ENCODE data around the gene FBXO34.

The FBXO34 gene

GRCh38 chr14:55350461-55350860 lies 79.2 kb downstream of the FBXO34 start:
- ATAC-seq: no peak
- TF ChIP-seq CSRNP3 (CRISPR knock-in tag; IDR thresholded peaks at IDR 0.05) (no peak), CREB5 (CRISPR knock-in tag; IDR thresholded peaks at IDR 0.05; ENCODE audit: low read depth) (no peak), GLIS3 (CRISPR knock-in tag; IDR thresholded peaks at IDR 0.05) (no peak), ZFP30 (CRISPR knock-in tag; IDR thresholded peaks at IDR 0.05) (no peak), BACH2 (CRISPR knock-in tag; IDR thresholded peaks at IDR 0.05; ENCODE audit: borderline replicate concordance) (no peak), ZNF565 (CRISPR knock-in tag; conservative IDR thresholded peaks at IDR 0.05; ENCODE audit: low read depth) (no peak), ZFP3 (CRISPR knock-in tag; IDR thresholded peaks at IDR 0.05) (no peak), SNAI2 (CRISPR knock-in tag; IDR thresholded peaks at IDR 0.05) (no peak), ISL1 (CRISPR knock-in tag; IDR thresholded peaks at IDR 0.05) (no peak)

GRCh38 chr14:55351111-55351510 lies 79.9 kb downstream of the FBXO34 start:
- ATAC-seq: no peak
- TF ChIP-seq TOX (CRISPR knock-in tag; IDR thresholded peaks at IDR 0.05; ENCODE audit: borderline replicate concordance): no peak
- TF ChIP-seq PATZ1 (CRISPR knock-in tag; IDR thresholded peaks at IDR 0.05; ENCODE audit: borderline replicate concordance): no peak
- no peak for TF ChIP-seq POU6F1 (CRISPR knock-in tag; IDR thresholded peaks at IDR 0.05; ENCODE audit: borderline replicate concordance, low read depth)
- TF ChIP-seq OSR1 (CRISPR knock-in tag; IDR thresholded peaks at IDR 0.05): no peak
- TF ChIP-seq ESRRG (CRISPR knock-in tag; IDR thresholded peaks at IDR 0.05): no peak
- no peak for TF ChIP-seq ZNF70 (CRISPR knock-in tag; IDR thresholded peaks at IDR 0.05)
- TF ChIP-seq TSHZ2 (CRISPR knock-in tag; IDR thresholded peaks at IDR 0.05): no peak
- no peak for TF ChIP-seq GLIS3 (CRISPR knock-in tag; IDR thresholded peaks at IDR 0.05)
- TF ChIP-seq RARB (CRISPR knock-in tag; IDR thresholded peaks at IDR 0.05): no peak

GRCh38 chr14:55352201-55352600 lies 81.0 kb downstream of the FBXO34 start:
- TF ChIP-seq CSDC2 (CRISPR knock-in tag; IDR thresholded peaks at IDR 0.05) (no peak), ZFP3 (CRISPR knock-in tag; IDR thresholded peaks at IDR 0.05) (no peak), ZNF70 (CRISPR knock-in tag; IDR thresholded peaks at IDR 0.05) (no peak), RARB (CRISPR knock-in tag; IDR thresholded peaks at IDR 0.05) (no peak), SNAI2 (CRISPR knock-in tag; IDR thresholded peaks at IDR 0.05) (no peak), ZC3H10 (CRISPR knock-in tag; IDR thresholded peaks at IDR 0.05) (no peak), ESRRG (CRISPR knock-in tag; IDR thresholded peaks at IDR 0.05) (no peak), PATZ1 (CRISPR knock-in tag; IDR thresholded peaks at IDR 0.05; ENCODE audit: borderline replicate concordance) (no peak), ZNF8 (CRISPR knock-in tag; IDR thresholded peaks at IDR 0.05) (no peak), TOX (CRISPR knock-in tag; IDR thresholded peaks at IDR 0.05; ENCODE audit: borderline replicate concordance) (no peak), BACH2 (CRISPR knock-in tag; IDR thresholded peaks at IDR 0.05; ENCODE audit: borderline replicate concordance) (no peak), ZNF565 (CRISPR knock-in tag; conservative IDR thresholded peaks at IDR 0.05; ENCODE audit: low read depth) (no peak), ISL1 (CRISPR knock-in tag; IDR thresholded peaks at IDR 0.05) (no peak), CSRNP3 (CRISPR knock-in tag; IDR thresholded peaks at IDR 0.05) (no peak), PPARA (CRISPR knock-in tag; IDR thresholded peaks at IDR 0.05; ENCODE audit: borderline replicate concordance) (no peak), ARNTL (CRISPR knock-in tag; IDR thresholded peaks at IDR 0.05; ENCODE audit: borderline replicate concordance, low read depth) (no peak), OSR1 (CRISPR knock-in tag; IDR thresholded peaks at IDR 0.05) (no peak), TCF4 (CRISPR knock-in tag; IDR thresholded peaks at IDR 0.05; ENCODE audit: borderline replicate concordance) (no peak), POU6F1 (CRISPR knock-in tag; IDR thresholded peaks at IDR 0.05; ENCODE audit: borderline replicate concordance, low read depth) (no peak)
- no peak for ATAC-seq
